Suprapubic skin (tissue), 4 donors: ENCODE results near the gene EPHB6. TPM values are rescaled to one million over a fixed set of nuclear protein-coding genes. Genes with fewer than 3 reads are reported as not detected.

Experiments used
- DNase-seq, 2 donors: peaks; one replicate each; pipeline ENCODE4 v3.0.0-alpha.2; 2019; ENCODE audit warnings: low spot score in 2 of 2
- H3K27ac ChIP-seq: fragments of 200-600 bp; sonication (generic); one replicate; pipeline ENCODE4 v1.5.1; 2019
- H3K27me3 ChIP-seq: fragments of 200-600 bp; sonication (generic); one replicate; pipeline ENCODE4 v1.5.1; 2019
- H3K36me3 ChIP-seq: fragments of 200-600 bp; sonication (generic); one replicate; pipeline ENCODE4 v1.5.1; 2019
- H3K4me1 ChIP-seq: fragments of 200-600 bp; sonication (generic); one replicate; pipeline ENCODE4 v1.5.1; 2019
- H3K4me3 ChIP-seq: fragments of 200-600 bp; sonication (generic); one replicate; pipeline ENCODE4 v1.5.1; 2019; ENCODE audit warnings: mild to moderate bottlenecking
- H3K9me3 ChIP-seq: fragments of 200-600 bp; sonication (generic); one replicate; pipeline ENCODE4 v1.5.1; 2019
- CTCF ChIP-seq, 2 donors: fragments of 200-600 bp in 1 of 2; fragments of 450-650 bp in 1 of 2; sonication (generic) in 1 of 2; IDR thresholded peaks; one replicate each; pipeline ENCODE4 v1.5.1; 2016 to 2019; ENCODE audit warnings: antibody characterized with exemption in 2 of 2, mild to moderate bottlenecking in 1 of 2, moderate library complexity in 1 of 2
- EP300 ChIP-seq: sonication (generic); formaldehyde crosslinking; IDR thresholded peaks from one replicate; pipeline ENCODE4 v1.6.1; 2017; ENCODE audit warnings: antibody characterized with exemption
- POLR2A ChIP-seq, 2 donors: fragments of 450-650 bp; IDR thresholded peaks; one replicate each; pipeline ENCODE4 v1.6.1; 2017; ENCODE audit warnings: antibody characterized with exemption in 2 of 2, mild to moderate bottlenecking in 2 of 2, moderate library complexity in 2 of 2
- POLR2AphosphoS5 ChIP-seq, 3 donors: sonication (generic); formaldehyde crosslinking; IDR thresholded peaks; one replicate each; pipeline ENCODE4 v1.6.1; 2017; ENCODE audit warnings: antibody characterized with exemption in 3 of 3
- WGBS: methylation state at CpG from one replicate; pipeline ENCODE4 v1.1.5; 2018; 5-methylcytosine and 5-hydroxymethylcytosine counted together
- total RNA-seq, 4 donors: library from RNA; depleted of rRNA; stranded (reverse); fragments of >200 nt; gene quantifications; one replicate each; pipeline ENCODE4 v1.1.0, GENCODE V29; 2016

Gene EPHB6
- total RNA-seq, 4 donors from 2014 or later, result 207 to 299 (median 258) TPM

GRCh38 chr7:142908921-142909890 is 54.3 kb downstream of the EPHB6 start:
- Histone ChIP-seq H3K4me1 (peaks cover 7% of the 10 kb centered on the region), H3K4me3 (no peak overlapping the region), H3K27me3 (no peaks in the 10 kb centered on the region), H3K36me3 (no peaks in the 10 kb centered on the region), H3K9me3 (no peaks in the 10 kb centered on the region), H3K27ac (no peak overlapping the region)
- TF ChIP-seq CTCF (IDR thresholded peaks at IDR 0.05) (peak in 1 of 2 donors; percentile 24), EP300 (no peak), POLR2A (IDR thresholded peaks at IDR 0.05) (no peak)
- 69% methylated on average over 21 of the region's 21 CpGs for WGBS
- peak in 1 of 2 donors; percentile 70 for DNase-seq

GRCh38 chr7:142910031-142910433 is 55.2 kb downstream of the EPHB6 start:
- H3K27me3 ChIP-seq, result no peaks in the 10 kb centered on the region
- no peak overlapping the region for H3K27ac ChIP-seq
- TF ChIP-seq EP300 (no peak), CTCF (IDR thresholded peaks at IDR 0.05) (no peak), POLR2A (IDR thresholded peaks at IDR 0.05) (no peak), POLR2AphosphoS5 (IDR thresholded peaks at IDR 0.05) (no peak)
- WGBS, result 48% methylated on average over 2 of the region's 2 CpGs
- H3K4me3 ChIP-seq, result no peak overlapping the region
- DNase-seq, result no peak
- H3K36me3 ChIP-seq, result no peaks in the 10 kb centered on the region
- H3K4me1 ChIP-seq, result peaks cover 7% of the 10 kb centered on the region
- H3K9me3 ChIP-seq, result no peaks in the 10 kb centered on the region

GRCh38 chr7:142910481-142910880 is 55.6 kb downstream of the EPHB6 start:
- 79% methylated on average over 2 of the region's 2 CpGs for WGBS
- no peak overlapping the region for H3K27ac ChIP-seq
- TF ChIP-seq POLR2AphosphoS5 (IDR thresholded peaks at IDR 0.05) (no peak), CTCF (IDR thresholded peaks at IDR 0.05) (no peak)
- peak in 1 of 2 donors; percentile 16 for DNase-seq
- H3K36me3 ChIP-seq, result no peaks in the 10 kb centered on the region
- no peak overlapping the region for H3K4me3 ChIP-seq
- no peaks in the 10 kb centered on the region for H3K9me3 ChIP-seq
- H3K4me1 ChIP-seq, result peaks cover 7% of the 10 kb centered on the region
- H3K27me3 ChIP-seq, result no peaks in the 10 kb centered on the region

- H3K9me3 ChIP-seq, result no peaks in the 10 kb centered on the region
- peaks cover 7% of the 10 kb centered on the region for H3K4me1 ChIP-seq
- no peaks in the 10 kb centered on the region for H3K36me3 ChIP-seq
- H3K27me3 ChIP-seq, result no peaks in the 10 kb centered on the region
- peak in 1 of 2 donors; percentile 3 for DNase-seq
- WGBS, result 38% methylated on average over 3 of the region's 3 CpGs
- no peak overlapping the region for H3K27ac ChIP-seq
- H3K4me3 ChIP-seq, result no peak overlapping the region
- TF ChIP-seq CTCF (IDR thresholded peaks at IDR 0.05) (no peak), POLR2AphosphoS5 (IDR thresholded peaks at IDR 0.05) (no peak), POLR2A (IDR thresholded peaks at IDR 0.05) (no peak), EP300 (no peak)
Observed at GRCh38 chr7:142913051-142913450, 58.2 kb downstream of the EPHB6 start.

- no peak for TF ChIP-seq POLR2AphosphoS5 (IDR thresholded peaks at IDR 0.05)
- TF ChIP-seq EP300, result no peak
- TF ChIP-seq CTCF (IDR thresholded peaks at IDR 0.05), result no peak
- TF ChIP-seq POLR2A (IDR thresholded peaks at IDR 0.05), result no peak
- Histone ChIP-seq H3K4me1 (peaks cover 7% of the 10 kb centered on the region), H3K36me3 (no peaks in the 10 kb centered on the region), H3K27me3 (no peaks in the 10 kb centered on the region), H3K4me3 (no peak overlapping the region), H3K27ac (no peak overlapping the region), H3K9me3 (no peaks in the 10 kb centered on the region)
- 66% methylated on average over 2 of the region's 2 CpGs for WGBS
- DNase-seq, result peak in 1 of 2 donors; percentile 11
Observed at GRCh38 chr7:142913566-142913965, 58.7 kb downstream of the EPHB6 start.
